Testis (tissue), 3 donors: ENCODE results near the gene BCOR. TPM values are rescaled to one million over a fixed set of nuclear protein-coding genes. Genes with fewer than 3 reads are reported as not detected.

Source experiments
- DNase-seq: peaks from one replicate; pipeline ENCODE4 v3.0.0-alpha.2; 2019
- H3K27ac ChIP-seq, 2 donors: fragments of 200-600 bp; sonication (generic); one replicate each; pipeline ENCODE4 v1.5.1; 2019
- H3K27me3 ChIP-seq: fragments of 200-600 bp; sonication (generic); one replicate; pipeline ENCODE4 v1.5.1; 2019
- H3K36me3 ChIP-seq: fragments of 200-600 bp; sonication (generic); one replicate; pipeline ENCODE4 v1.5.1; 2017; ENCODE audit warnings: low read depth; ENCODE audit errors: missing control alignments
- H3K4me1 ChIP-seq: fragments of 200-600 bp; sonication (generic); one replicate; pipeline ENCODE4 v1.5.1; 2019
- H3K4me3 ChIP-seq, 2 donors: fragments of 200-600 bp; sonication (generic); one replicate each; pipeline ENCODE4 v1.5.1; 2017 to 2019
- H3K9me3 ChIP-seq: fragments of 200-600 bp; sonication (generic); one replicate; pipeline ENCODE4 v1.5.1; 2017
- CTCF ChIP-seq, 3 experiments: fragments of 450-650 bp in 2 of 3; fragments of 200-600 bp in 1 of 3; sonication (generic) in 1 of 3; IDR thresholded peaks; one replicate each; pipeline ENCODE4 v1.5.1; 2016 to 2019; ENCODE audit warnings: antibody characterized with exemption in 3 of 3, mild to moderate bottlenecking in 2 of 3, moderate library complexity in 1 of 3
- POLR2A ChIP-seq: fragments of 450-650 bp; IDR thresholded peaks from one replicate; pipeline ENCODE4 v1.6.1; 2017; ENCODE audit warnings: antibody characterized with exemption, mild to moderate bottlenecking, moderate library complexity
- WGBS, 2 donors: methylation state at CpG; one replicate each; pipeline ENCODE4 v1.1.5; 2018; 5-methylcytosine and 5-hydroxymethylcytosine counted together
- intact Hi-C: fragments of 100-400 bp; cut with DNase I; formaldehyde crosslinking; loops from one replicate; pipeline ENCODE4 v1.15.1; 2023; ENCODE audit warnings: low total_unique reads
- polyA plus RNA-seq: library from polyadenylated mRNA; stranded (reverse); fragments of 350-450 nt; fragmentation: Illumina TruSeq; extraction: RNeasy Lipid Tissue Mini Kit (QIAGEN cat#74804); gene quantifications from one replicate; pipeline ENCODE4 v1.2.3, GENCODE V29; 2014; ENCODE audit warnings: low read depth, low replicate concordance; ENCODE audit not compliant: insufficient read depth
- total RNA-seq, 2 donors: library from RNA; depleted of rRNA; stranded (reverse); fragments of >200 nt; gene quantifications; one replicate each; pipeline ENCODE4 v1.2.3, GENCODE V29; 2016

The BCOR gene
- total and polyA plus RNA-seq, 3 donors from 2014 or later, result 26.4 to 69.6 (median 46.8) TPM

- H3K27ac ChIP-seq, result no peak overlapping the region
- no peak for DNase-seq
- H3K4me1 ChIP-seq, result no peaks in the 10 kb centered on the region
- no peaks in the 10 kb centered on the region for H3K36me3 ChIP-seq
- H3K4me3 ChIP-seq, result no peak overlapping the region
- no peaks in the 10 kb centered on the region for H3K27me3 ChIP-seq
- intact Hi-C loops, result no loop called here
- TF ChIP-seq POLR2A (no peak), CTCF (IDR thresholded peaks at IDR 0.05) (no peak)
- H3K9me3 ChIP-seq, result no peaks in the 10 kb centered on the region
These were observed 50.3 kb downstream of the BCOR start for GRCh38 chrX:40047485-40047884.

GRCh38 chrX:40043895-40044294 is 53.9 kb downstream of the BCOR start:
- H3K9me3 ChIP-seq, result no peaks in the 10 kb centered on the region
- no peaks in the 10 kb centered on the region for H3K36me3 ChIP-seq
- 67 to 79% methylated on average over 3 of the region's 3 CpGs for WGBS, 2 donors
- H3K27me3 ChIP-seq, result no peaks in the 10 kb centered on the region
- TF ChIP-seq POLR2A (no peak), CTCF (IDR thresholded peaks at IDR 0.05) (no peak)
- H3K4me3 ChIP-seq, result no peak overlapping the region
- H3K4me1 ChIP-seq, result no peaks in the 10 kb centered on the region
- no peak for DNase-seq
- intact Hi-C loops, result no loop called here
- H3K27ac ChIP-seq, result no peak overlapping the region

GRCh38 chrX:40041915-40042314 is 55.8 kb downstream of the BCOR start:
- no peaks in the 10 kb centered on the region for H3K36me3 ChIP-seq
- H3K27me3 ChIP-seq, result no peaks in the 10 kb centered on the region
- H3K4me3 ChIP-seq, result no peak overlapping the region
- H3K9me3 ChIP-seq, result no peaks in the 10 kb centered on the region
- TF ChIP-seq POLR2A (no peak), CTCF (IDR thresholded peaks at IDR 0.05) (no peak)
- no peak overlapping the region for H3K27ac ChIP-seq
- H3K4me1 ChIP-seq, result no peaks in the 10 kb centered on the region
- 50 to 89% methylated on average over 4 to 6 of the region's 6 CpGs for WGBS, 2 donors
- intact Hi-C loops, result no loop called here
- no peak for DNase-seq

GRCh38 chrX:40040686-40041461 is 56.9 kb downstream of the BCOR start:
- TF ChIP-seq POLR2A (no peak), CTCF (IDR thresholded peaks at IDR 0.05) (no peak)
- H3K27me3 ChIP-seq, result no peaks in the 10 kb centered on the region
- 49 to 53% methylated on average over 4 of the region's 4 CpGs for WGBS, 2 donors
- no peaks in the 10 kb centered on the region for H3K36me3 ChIP-seq
- DNase-seq, result no peak
- no peak overlapping the region for H3K4me3 ChIP-seq
- H3K4me1 ChIP-seq, result no peaks in the 10 kb centered on the region
- intact Hi-C loops, result no loop called here
- no peaks in the 10 kb centered on the region for H3K9me3 ChIP-seq
- H3K27ac ChIP-seq, result no peak overlapping the region

GRCh38 chrX:40039887-40040286 is 57.9 kb downstream of the BCOR start:
- DNase-seq, result no peak
- H3K4me3 ChIP-seq, result no peak overlapping the region
- WGBS, 2 donors, result 87 to 98% methylated on average over 3 to 8 of the region's 8 CpGs
- H3K36me3 ChIP-seq, result no peaks in the 10 kb centered on the region
- intact Hi-C loops, result no loop called here
- TF ChIP-seq CTCF (IDR thresholded peaks at IDR 0.05) (no peak), POLR2A (no peak)
- H3K27ac ChIP-seq, result no peak overlapping the region
- no peaks in the 10 kb centered on the region for H3K4me1 ChIP-seq
- no peaks in the 10 kb centered on the region for H3K9me3 ChIP-seq
- H3K27me3 ChIP-seq, result no peaks in the 10 kb centered on the region
